Parathyroid adenoma (tissue), 2 donors: ENCODE measurements around the gene SRGAP3.

Experiments used
- H2AFZ ChIP-seq: fragments of 300-600 bp; sonication (generic); one replicate; pipeline ENCODE4 v1.7.0; 2017; ENCODE audit warnings: antibody characterized with exemption, mild to moderate bottlenecking
- H3K27ac ChIP-seq: fragments of 300-600 bp; sonication (generic); one replicate; pipeline ENCODE4 v1.7.0; 2017
- H3K27me3 ChIP-seq: fragments of 300-600 bp; sonication (generic); one replicate; pipeline ENCODE4 v1.7.0; 2017; ENCODE audit warnings: low read length; ENCODE audit not compliant: control insufficient read depth, insufficient read depth
- H3K36me3 ChIP-seq: fragments of 300-600 bp; sonication (generic); one replicate; pipeline ENCODE4 v1.7.0; 2017; ENCODE audit warnings: low read length; ENCODE audit not compliant: control insufficient read depth, insufficient read depth
- H3K4me1 ChIP-seq: fragments of 300-600 bp; sonication (generic); one replicate; pipeline ENCODE4 v1.7.0; 2017; ENCODE audit warnings: control low read depth
- H3K4me2 ChIP-seq: fragments of 300-600 bp; sonication (generic); one replicate; pipeline ENCODE4 v1.7.0; 2017; ENCODE audit warnings: low read length
- H3K4me3 ChIP-seq: fragments of 300-600 bp; sonication (generic); one replicate; pipeline ENCODE4 v1.7.0; 2017; ENCODE audit warnings: low read depth, low read length
- H3K79me2 ChIP-seq: fragments of 300-600 bp; sonication (generic); one replicate; pipeline ENCODE4 v1.7.0; 2017; ENCODE audit warnings: control low read depth
- H3K9ac ChIP-seq: fragments of 300-600 bp; sonication (generic); one replicate; pipeline ENCODE4 v1.7.0; 2017; ENCODE audit warnings: mild to moderate bottlenecking
- H3K9me3 ChIP-seq: fragments of 300-600 bp; sonication (generic); one replicate; pipeline ENCODE4 v1.7.0; 2017; ENCODE audit warnings: low read length; ENCODE audit not compliant: control insufficient read depth
- CTCF ChIP-seq: fragments of 300-600 bp; sonication (generic); IDR thresholded peaks from one replicate; pipeline ENCODE4 v1.7.0; 2017; ENCODE audit warnings: antibody characterized with exemption, mild to moderate bottlenecking
- donor health status: primary hyperparathyroidism.

The SRGAP3 gene

DNA sequence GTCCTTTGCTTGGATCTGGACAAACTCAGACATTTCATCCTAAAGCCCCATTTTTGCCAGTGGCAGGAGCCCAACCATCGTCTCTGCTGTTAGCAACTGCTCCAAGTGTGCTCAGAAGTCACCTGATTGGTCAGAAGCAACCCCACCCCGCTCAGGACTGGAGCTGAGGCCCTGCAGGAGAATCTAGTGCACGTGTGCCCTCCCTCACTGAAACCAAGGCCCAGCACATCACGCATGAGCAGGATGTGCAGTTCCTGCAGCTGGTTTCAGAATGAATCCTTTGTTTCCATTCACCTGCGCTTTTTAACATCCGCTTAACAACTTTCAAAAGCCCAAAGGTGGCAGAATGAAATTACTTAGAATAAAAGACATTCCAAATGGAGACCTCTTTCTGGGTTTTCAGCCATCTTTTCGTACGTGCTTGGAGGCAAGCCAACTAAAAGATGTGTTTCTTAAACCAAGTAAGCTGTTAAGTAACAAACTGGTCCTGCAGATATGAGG, 81.2 kb downstream of the SRGAP3 start:
- no peaks in the 10 kb centered on the region for H3K27me3 ChIP-seq
- H3K4me3 ChIP-seq: no peak overlapping the region
- no peak for TF ChIP-seq CTCF
- no peak overlapping the region for H2AFZ ChIP-seq
- H3K36me3 ChIP-seq: no peaks in the 10 kb centered on the region
- H3K4me1 ChIP-seq: peaks cover 17% of the 10 kb centered on the region
- no peaks in the 10 kb centered on the region for H3K9me3 ChIP-seq
- H3K27ac ChIP-seq: no peak overlapping the region
- no peak overlapping the region for H3K4me2 ChIP-seq
- no peaks in the 10 kb centered on the region for H3K79me2 ChIP-seq
- no peak overlapping the region for H3K9ac ChIP-seq

GRCh38 chr3:9167222-9167621, 82.2 kb downstream of the SRGAP3 start:
- no peaks in the 10 kb centered on the region for H3K9me3 ChIP-seq
- no peak overlapping the region for H3K4me2 ChIP-seq
- H3K27ac ChIP-seq: no peak overlapping the region
- TF ChIP-seq CTCF: no peak
- no peak overlapping the region for H3K4me3 ChIP-seq
- no peak overlapping the region for H3K9ac ChIP-seq
- H2AFZ ChIP-seq: no peak overlapping the region
- no peaks in the 10 kb centered on the region for H3K27me3 ChIP-seq
- H3K4me1 ChIP-seq: peaks cover 17% of the 10 kb centered on the region
- H3K36me3 ChIP-seq: no peaks in the 10 kb centered on the region
- no peaks in the 10 kb centered on the region for H3K79me2 ChIP-seq

GRCh38 chr3:9165421-9165820, 84.0 kb downstream of the SRGAP3 start:
- Histone ChIP-seq H3K4me2 (no peak overlapping the region), H2AFZ (no peak overlapping the region), H3K27ac (no peak overlapping the region), H3K4me3 (no peak overlapping the region), H3K9ac (no peak overlapping the region), H3K79me2 (no peaks in the 10 kb centered on the region), H3K9me3 (no peaks in the 10 kb centered on the region), H3K27me3 (no peaks in the 10 kb centered on the region), H3K36me3 (no peaks in the 10 kb centered on the region), H3K4me1 (peaks cover 17% of the 10 kb centered on the region)
- no peak for TF ChIP-seq CTCF

DNA sequence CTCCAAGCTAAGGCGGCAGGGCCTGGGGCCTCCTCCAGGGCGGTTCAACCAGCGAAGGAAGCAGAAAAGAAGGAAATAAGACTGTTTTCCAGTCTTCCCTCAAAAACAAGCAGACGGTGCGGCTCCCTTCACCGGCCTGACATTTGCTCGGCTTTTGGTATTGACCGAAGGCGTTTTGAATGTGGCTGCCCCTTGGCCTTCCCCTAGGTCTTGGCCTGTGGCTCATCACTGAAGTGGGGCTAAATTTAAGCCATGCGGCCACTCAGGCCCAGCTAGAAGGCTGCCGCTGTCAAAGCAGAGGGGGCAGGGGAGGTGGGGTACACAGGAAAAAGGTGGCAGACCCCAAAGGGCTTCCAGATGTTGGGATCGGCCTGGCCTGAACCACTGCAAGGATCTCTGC, 86.2 kb downstream of the SRGAP3 start:
- no peaks in the 10 kb centered on the region for H3K36me3 ChIP-seq
- H3K4me1 ChIP-seq: no peaks in the 10 kb centered on the region
- TF ChIP-seq CTCF: no peak
- no peak overlapping the region for H2AFZ ChIP-seq
- no peak overlapping the region for H3K9ac ChIP-seq
- no peak overlapping the region for H3K27ac ChIP-seq
- H3K27me3 ChIP-seq: no peaks in the 10 kb centered on the region
- H3K79me2 ChIP-seq: no peaks in the 10 kb centered on the region
- no peak overlapping the region for H3K4me2 ChIP-seq
- H3K4me3 ChIP-seq: no peak overlapping the region
- no peaks in the 10 kb centered on the region for H3K9me3 ChIP-seq

GRCh38 chr3:9161811-9162210, 87.6 kb downstream of the SRGAP3 start:
- no peaks in the 10 kb centered on the region for H3K4me1 ChIP-seq
- H3K9ac ChIP-seq: no peak overlapping the region
- H3K9me3 ChIP-seq: no peaks in the 10 kb centered on the region
- TF ChIP-seq CTCF: no peak
- no peak overlapping the region for H3K27ac ChIP-seq
- H3K79me2 ChIP-seq: no peaks in the 10 kb centered on the region
- no peaks in the 10 kb centered on the region for H3K36me3 ChIP-seq
- no peak overlapping the region for H2AFZ ChIP-seq
- H3K4me3 ChIP-seq: no peak overlapping the region
- no peak overlapping the region for H3K4me2 ChIP-seq
- no peaks in the 10 kb centered on the region for H3K27me3 ChIP-seq
